ENCODE results near the gene TMEM125.

- TF ChIP-seq, protein P1, sequence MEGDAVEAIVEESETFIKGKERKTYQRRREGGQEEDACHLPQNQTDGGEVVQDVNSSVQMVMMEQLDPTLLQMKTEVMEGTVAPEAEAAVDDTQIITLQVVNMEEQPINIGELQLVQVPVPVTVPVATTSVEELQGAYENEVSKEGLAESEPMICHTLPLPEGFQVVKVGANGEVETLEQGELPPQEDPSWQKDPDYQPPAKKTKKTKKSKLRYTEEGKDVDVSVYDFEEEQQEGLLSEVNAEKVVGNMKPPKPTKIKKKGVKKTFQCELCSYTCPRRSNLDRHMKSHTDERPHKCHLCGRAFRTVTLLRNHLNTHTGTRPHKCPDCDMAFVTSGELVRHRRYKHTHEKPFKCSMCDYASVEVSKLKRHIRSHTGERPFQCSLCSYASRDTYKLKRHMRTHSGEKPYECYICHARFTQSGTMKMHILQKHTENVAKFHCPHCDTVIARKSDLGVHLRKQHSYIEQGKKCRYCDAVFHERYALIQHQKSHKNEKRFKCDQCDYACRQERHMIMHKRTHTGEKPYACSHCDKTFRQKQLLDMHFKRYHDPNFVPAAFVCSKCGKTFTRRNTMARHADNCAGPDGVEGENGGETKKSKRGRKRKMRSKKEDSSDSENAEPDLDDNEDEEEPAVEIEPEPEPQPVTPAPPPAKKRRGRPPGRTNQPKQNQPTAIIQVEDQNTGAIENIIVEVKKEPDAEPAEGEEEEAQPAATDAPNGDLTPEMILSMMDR (IDR thresholded peaks at IDR 0.05) = no peak
- no peak for TF ChIP-seq POLR2A (IDR thresholded peaks at IDR 0.05)
- no peak for TF ChIP-seq EP300 (IDR thresholded peaks at IDR 0.05)
Measured at GRCh38 chr1:43319288-43319687, 49.5 kb downstream of the TMEM125 start.
